HG02678 (cell line): ENCODE data around the gene RPL18A.

Experiments used
- ATAC-seq: cut with Tn5 transposase; IDR thresholded peaks from one replicate; pipeline ENCODE4 v1.9.1; 2021; ENCODE audit warnings: mild to moderate bottlenecking, moderate library complexity; ENCODE audit not compliant: unreplicated experiment

Gene RPL18A

GRCh38 chr19:17859533-17860330, at the start of gene RPL18A:
Gene RPL18A (plus strand): TSS chr19:17859910. CDS start chr19:17859957, 47 bp downstream.
- peak; percentile 93 for ATAC-seq

GRCh38 chr19:17811103-17811502, 48.6 kb upstream of the RPL18A start:
- ATAC-seq = no peak

GRCh38 chr19:17811681-17812080, 48.0 kb upstream of the RPL18A start:
- ATAC-seq = no peak

- no peak for ATAC-seq
Measured at GRCh38 chr19:17812099-17812498, 47.6 kb upstream of the RPL18A start.

GRCh38 chr19:17817668-17818363, 41.9 kb upstream of the RPL18A start:
- no peak for ATAC-seq

- no peak for ATAC-seq
Measured at GRCh38 chr19:17821190-17821589, 38.5 kb upstream of the RPL18A start, which contains the start of gene INSL3. Gene INSL3 (minus strand): TSS chr19:17821519. CDS start chr19:17821506, 13 bp downstream.

- no peak for ATAC-seq
Measured at GRCh38 chr19:17824339-17824738, 35.4 kb upstream of the RPL18A start.

GRCh38 chr19:17826508-17827056, 33.1 kb upstream of the RPL18A start:
- ATAC-seq = no peak

- ATAC-seq = no peak
Measured at GRCh38 chr19:17829855-17830566, 29.7 kb upstream of the RPL18A start.

GRCh38 chr19:17830567-17831418, 28.9 kb upstream of the RPL18A start:
- no peak for ATAC-seq

GRCh38 chr19:17831419-17831888, 28.3 kb upstream of the RPL18A start:
- ATAC-seq = no peak

GRCh38 chr19:17832443-17833208, 27.1 kb upstream of the RPL18A start:
- no peak for ATAC-seq

GRCh38 chr19:17834350-17835181, 25.1 kb upstream of the RPL18A start:
- ATAC-seq = no peak

- no peak for ATAC-seq
Measured at GRCh38 chr19:17835182-17836006, 24.3 kb upstream of the RPL18A start.

GRCh38 chr19:17836530-17836929, 23.2 kb upstream of the RPL18A start:
- ATAC-seq = no peak

- no peak for ATAC-seq
Measured at GRCh38 chr19:17837972-17838371, 21.7 kb upstream of the RPL18A start.

- ATAC-seq = no peak
Measured at GRCh38 chr19:17840019-17840418, 19.7 kb upstream of the RPL18A start.

- ATAC-seq = no peak
Measured at GRCh38 chr19:17841371-17841809, 18.3 kb upstream of the RPL18A start.
